Naive thymus-derived CD8-positive, alpha-beta T cell (primary cell): ENCODE data around the gene DLG2. TPM values are rescaled to one million over a fixed set of nuclear protein-coding genes. Genes with fewer than 3 reads are reported as not detected.

Source experiments
- ATAC-seq, 2 donors: fragments of 150-1000 bp; cut with Tn5 transposase in 1 of 2; sonication (Bioruptor Pico), chemical (Tn5 transposase) in 1 of 2; 1 replicate in 1 of 2; 2 replicates in 1 of 2; pipeline ENCODE4 v1.10.0; 2021; ENCODE audit warnings: mild to moderate bottlenecking in 2 of 2, moderate library complexity in 2 of 2
- POLR2A ChIA-PET: fragments of 350-600 bp; sonication (Branson Sonifier 250); formaldehyde crosslinking; loops from one replicate; lab custom pipeline; 2021; ENCODE audit warnings: antibody characterized with exemption; lab: Charles Lee
- DNase-seq, 10 donors: peaks; one replicate each; pipeline versions ENCODE4 v3.0.0 to v3.0.0-alpha.2; 2020 to 2022
- H3K27ac Mint-ChIP-seq, 10 donors: one replicate each; pipeline ENCODE4 v1.8.0; 2020 to 2022; ENCODE audit warnings: mild to moderate bottlenecking in 10 of 10, mixed read lengths in 10 of 10, moderate library complexity in 4 of 10, inconsistent platforms in 1 of 10
- H3K27me3 Mint-ChIP-seq, 5 donors: one replicate each; pipeline ENCODE4 v1.8.0; 2021 to 2022; ENCODE audit warnings: mixed read lengths in 5 of 5
- H3K36me3 Mint-ChIP-seq, 3 donors: one replicate each; pipeline ENCODE4 v1.8.0; 2020 to 2022; ENCODE audit warnings: mixed read lengths in 3 of 3, mild to moderate bottlenecking in 2 of 3, inconsistent platforms in 1 of 3
- H3K4me1 Mint-ChIP-seq, 4 donors: one replicate each; pipeline ENCODE4 v1.8.0; 2021 to 2022; ENCODE audit warnings: mixed read lengths in 4 of 4
- H3K4me3 Mint-ChIP-seq, 10 donors: one replicate each; pipeline ENCODE4 v1.8.0; 2020 to 2022; ENCODE audit warnings: mild to moderate bottlenecking in 10 of 10, mixed read lengths in 10 of 10, moderate library complexity in 6 of 10, inconsistent platforms in 1 of 10
- H3K9me3 Mint-ChIP-seq, 9 donors: one replicate each; pipeline ENCODE4 v1.8.0; 2020 to 2022; ENCODE audit warnings: mixed read lengths in 9 of 9, mild to moderate bottlenecking in 3 of 9, inconsistent platforms in 1 of 9, moderate library complexity in 1 of 9
- polyA plus RNA-seq, 3 donors: library from polyadenylated mRNA; unstranded; fragments of 300-500 nt; fragmentation: Illumina TruSeq; gene quantifications; one replicate each; pipeline ENCODE4 v1.2.3, GENCODE V29; 2021
- total RNA-seq, 8 experiments: library from RNA in 2 of 8; stranded (reverse) in 2 of 8; gene quantifications; one replicate each; pipeline ENCODE4 v1.2.3 and lab custom pipeline; 2021 to 2026

Gene DLG2
- total and polyA plus RNA-seq, 5 experiments from 2014 or later, result 0.86 to 6.2 (median 2.5) TPM

- POLR2A ChIA-PET, result no interaction called here
- peaks cover 0 to 20% (median 6%) of the 10 kb centered on the region in 5 donors for H3K27me3 Mint-ChIP-seq
- H3K36me3 Mint-ChIP-seq, result no peaks in the 10 kb centered on the region
- H3K4me3 Mint-ChIP-seq, result no peak overlapping the region
- no peak overlapping the region for H3K27ac Mint-ChIP-seq
- no peaks in the 10 kb centered on the region for H3K4me1 Mint-ChIP-seq
- ATAC-seq (no peak), DNase-seq (no peak)
- H3K9me3 Mint-ChIP-seq, result peaks cover 0 to 3% (median 0%) of the 10 kb centered on the region in 9 donors
These were observed 2086.9 kb downstream of the DLG2 start for GRCh38 chr11:83540112-83540675.

- POLR2A ChIA-PET, result no interaction called here
- no peaks in the 10 kb centered on the region for H3K4me1 Mint-ChIP-seq
- no peak overlapping the region for H3K4me3 Mint-ChIP-seq
- no peaks in the 10 kb centered on the region for H3K36me3 Mint-ChIP-seq
- DNase-seq, result no peak
- ATAC-seq, result no peak
- H3K27me3 Mint-ChIP-seq, result peaks cover 6 to 16% (median 7%) of the 10 kb centered on the region in 5 donors
- no peak overlapping the region for H3K27ac Mint-ChIP-seq
- H3K9me3 Mint-ChIP-seq, result peaks cover 0 to 2% (median 0%) of the 10 kb centered on the region in 9 donors
These were observed 2088.9 kb downstream of the DLG2 start for GRCh38 chr11:83538286-83538685.

- Mint-ChIP-seq H3K27ac (no peak overlapping the region), H3K27me3 (peaks cover 5 to 24% (median 8%) of the 10 kb centered on the region in 5 donors), H3K4me1 (no peaks in the 10 kb centered on the region), H3K36me3 (no peaks in the 10 kb centered on the region), H3K9me3 (peaks cover 0 to 2% (median 0%) of the 10 kb centered on the region in 9 donors), H3K4me3 (no peak overlapping the region)
- ATAC-seq (no peak), DNase-seq (no peak)
- POLR2A ChIA-PET, result no interaction called here
These were observed 2090.0 kb downstream of the DLG2 start for GRCh38 chr11:83537131-83537610.

DNA sequence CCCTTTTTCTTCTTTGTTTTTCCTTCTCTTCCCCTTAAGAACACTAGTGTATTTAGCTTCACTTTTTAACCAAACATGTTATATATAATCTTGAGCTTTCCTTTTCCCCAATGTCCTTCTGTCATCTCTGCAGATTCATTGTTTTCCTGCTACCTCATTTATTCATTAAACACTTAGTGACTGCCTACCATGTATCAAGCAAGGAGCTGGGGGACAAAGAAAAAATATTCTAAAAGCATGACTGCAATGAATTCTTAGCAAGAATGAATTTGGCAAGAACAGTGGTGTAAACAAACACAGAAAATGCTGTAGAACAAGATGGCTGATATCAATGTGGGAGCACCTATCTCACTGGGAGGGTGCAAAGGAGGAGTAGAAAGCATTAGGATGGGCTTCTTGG is 2094.0 kb downstream of the DLG2 start:
- H3K4me1 Mint-ChIP-seq, result no peaks in the 10 kb centered on the region
- DNase-seq (no peak), ATAC-seq (no peak)
- H3K9me3 Mint-ChIP-seq, result peaks cover 0 to 4% (median 0%) of the 10 kb centered on the region in 9 donors
- no peak overlapping the region for H3K27ac Mint-ChIP-seq
- no peak overlapping the region for H3K4me3 Mint-ChIP-seq
- H3K27me3 Mint-ChIP-seq, result peaks cover 4 to 38% (median 10%) of the 10 kb centered on the region in 5 donors
- no peaks in the 10 kb centered on the region for H3K36me3 Mint-ChIP-seq
- POLR2A ChIA-PET, result no interaction called here

DNA sequence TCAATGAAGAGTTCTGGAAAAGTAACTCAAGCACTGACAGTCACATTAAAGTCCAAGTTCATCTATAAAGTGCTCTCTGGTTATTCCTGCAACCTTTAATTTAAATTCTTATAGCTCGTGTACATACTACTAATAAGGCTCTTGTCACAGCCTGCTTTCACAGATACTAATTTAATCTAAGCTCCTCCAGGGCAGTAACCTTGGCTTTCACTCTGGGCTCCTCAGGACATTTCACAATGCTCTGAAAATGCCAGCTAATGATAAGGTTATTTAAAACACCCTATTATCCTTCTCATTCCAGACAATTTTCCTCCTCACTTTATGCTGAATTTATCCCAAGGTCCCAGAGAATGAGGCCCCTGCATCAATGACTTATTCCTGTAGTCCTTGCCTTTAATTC is 2098.3 kb downstream of the DLG2 start:
- no peak overlapping the region for H3K4me3 Mint-ChIP-seq
- POLR2A ChIA-PET, result no interaction called here
- peaks cover 0 to 4% (median 0%) of the 10 kb centered on the region in 9 donors for H3K9me3 Mint-ChIP-seq
- peaks cover 3 to 55% (median 17%) of the 10 kb centered on the region in 5 donors for H3K27me3 Mint-ChIP-seq
- H3K27ac Mint-ChIP-seq, result no peak overlapping the region
- H3K4me1 Mint-ChIP-seq, result no peaks in the 10 kb centered on the region
- DNase-seq, result no peak
- H3K36me3 Mint-ChIP-seq, result no peaks in the 10 kb centered on the region
- no peak for ATAC-seq

- Mint-ChIP-seq H3K9me3 (peaks cover 0 to 4% (median 0%) of the 10 kb centered on the region in 9 donors), H3K4me3 (no peak overlapping the region), H3K27me3 (peaks cover 1 to 48% (median 15%) of the 10 kb centered on the region in 5 donors), H3K27ac (no peak overlapping the region), H3K4me1 (no peaks in the 10 kb centered on the region), H3K36me3 (no peaks in the 10 kb centered on the region)
- DNase-seq (no peak), ATAC-seq (no peak)
- POLR2A ChIA-PET, result no interaction called here
These were observed 2098.9 kb downstream of the DLG2 start for GRCh38 chr11:83528225-83528624.

DNA sequence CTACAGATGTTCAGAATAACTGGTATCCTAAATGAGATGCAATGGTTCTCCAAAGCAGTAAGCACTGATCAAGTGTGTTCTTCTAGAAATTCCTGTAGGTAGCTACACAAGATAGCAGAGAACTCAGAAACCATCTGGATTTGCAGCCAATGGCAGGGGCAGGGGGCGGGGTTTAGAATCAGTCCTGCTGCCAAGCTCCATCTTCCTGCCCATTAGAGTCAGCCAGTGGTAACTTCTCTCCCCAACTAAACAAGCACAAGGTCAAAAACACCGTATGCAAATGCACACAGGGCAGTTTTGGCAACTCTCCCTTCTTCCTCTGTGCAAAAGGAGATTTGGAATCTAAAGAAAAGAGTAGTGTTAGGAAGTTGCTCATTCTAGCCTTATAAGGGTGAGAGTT is 2103.5 kb downstream of the DLG2 start:
- Mint-ChIP-seq H3K27ac (no peak overlapping the region), H3K36me3 (peaks cover 0 to 5% (median 0%) of the 10 kb centered on the region in 3 donors), H3K4me3 (no peak overlapping the region), H3K9me3 (peaks cover 0 to 5% (median 0%) of the 10 kb centered on the region in 9 donors), H3K4me1 (peaks cover 0 to 2% (median 0%) of the 10 kb centered on the region in 4 donors), H3K27me3 (peaks cover 2 to 25% (median 7%) of the 10 kb centered on the region in 5 donors)
- ATAC-seq (no peak), DNase-seq (no peak)
- POLR2A ChIA-PET, result no interaction called here

DNA sequence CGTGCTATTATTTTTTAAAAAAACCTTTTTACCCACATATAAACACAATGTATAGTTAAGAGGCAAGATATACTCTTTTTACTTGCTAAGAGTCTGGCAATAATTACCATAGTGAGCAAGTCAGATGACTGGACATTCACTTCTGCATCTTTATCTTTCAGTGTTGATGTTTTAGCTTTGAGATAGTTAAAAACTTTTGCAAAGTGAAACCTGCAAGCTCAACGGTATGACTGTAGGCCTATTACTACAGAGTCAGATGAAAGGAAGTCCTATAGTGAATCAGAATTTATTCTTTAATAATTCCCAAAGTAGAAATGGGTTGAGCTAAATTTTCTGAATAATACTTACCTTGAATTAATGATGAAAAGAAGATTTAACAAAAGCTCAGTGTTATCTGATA is 2104.2 kb downstream of the DLG2 start:
- DNase-seq (no peak), ATAC-seq (no peak)
- no peak overlapping the region for H3K4me3 Mint-ChIP-seq
- H3K27ac Mint-ChIP-seq, result no peak overlapping the region
- peaks cover 0 to 6% (median 0%) of the 10 kb centered on the region in 3 donors for H3K36me3 Mint-ChIP-seq
- H3K27me3 Mint-ChIP-seq, result peaks cover 2 to 20% (median 7%) of the 10 kb centered on the region in 5 donors
- POLR2A ChIA-PET, result no interaction called here
- peaks cover 0 to 2% (median 0%) of the 10 kb centered on the region in 4 donors for H3K4me1 Mint-ChIP-seq
- H3K9me3 Mint-ChIP-seq, result peaks cover 0 to 8% (median 0%) of the 10 kb centered on the region in 9 donors

DNA sequence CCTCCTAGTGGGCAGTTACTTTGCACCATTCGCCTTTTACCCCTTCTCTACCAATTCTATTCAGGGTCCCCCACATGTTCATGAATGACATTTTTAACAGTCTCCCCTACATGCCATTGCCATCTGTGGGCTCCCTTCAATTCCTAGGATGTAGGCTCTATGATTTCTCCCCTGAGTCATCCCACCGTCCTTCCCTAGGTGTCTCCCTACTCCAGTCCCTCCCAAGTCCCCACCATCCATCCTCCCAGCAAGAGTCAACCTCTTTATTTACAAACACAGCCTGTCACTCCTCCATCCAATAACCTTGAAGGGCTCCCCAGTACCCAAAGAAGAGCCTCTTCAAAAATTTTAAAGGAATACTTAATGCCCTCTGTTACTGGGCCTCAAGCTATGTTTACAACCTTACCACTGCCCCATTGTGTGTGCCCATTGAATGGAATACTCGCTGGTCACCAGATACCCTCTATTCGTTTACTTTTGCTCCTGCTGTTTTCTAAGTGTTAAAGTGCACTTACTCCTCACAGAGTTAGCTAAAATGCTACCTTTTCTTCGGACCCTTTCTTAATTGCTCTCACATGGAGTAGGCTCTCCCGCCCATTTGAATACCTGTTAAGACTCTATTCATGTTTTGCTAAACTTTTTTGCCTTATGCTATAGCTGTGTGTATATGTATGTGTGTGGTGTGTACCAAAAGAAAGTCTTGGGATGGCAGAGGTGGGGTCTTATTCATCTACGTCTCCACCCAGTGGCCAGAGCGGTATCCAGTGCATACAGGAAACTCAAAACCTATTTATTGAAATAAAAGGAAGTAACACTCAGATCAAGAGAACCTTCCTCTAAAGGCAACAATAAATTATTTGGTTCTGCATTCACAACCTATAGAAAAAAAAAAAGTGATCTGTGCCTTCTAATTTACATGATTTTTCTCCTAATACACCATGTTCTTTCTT is 2105.2 kb downstream of the DLG2 start:
- Mint-ChIP-seq H3K9me3 (peaks cover 0 to 12% (median 4%) of the 10 kb centered on the region in 9 donors), H3K4me3 (no peak overlapping the region), H3K27ac (no peak overlapping the region), H3K27me3 (peaks cover 2 to 23% (median 7%) of the 10 kb centered on the region in 5 donors), H3K36me3 (peaks cover 0 to 10% (median 0%) of the 10 kb centered on the region in 3 donors), H3K4me1 (peaks cover 0 to 2% (median 0%) of the 10 kb centered on the region in 4 donors)
- ATAC-seq (no peak), DNase-seq (no peak)
- POLR2A ChIA-PET, result no interaction called here

- Mint-ChIP-seq H3K27me3 (peaks cover 0 to 23% (median 3%) of the 10 kb centered on the region in 5 donors), H3K4me3 (no peak overlapping the region), H3K4me1 (peaks cover 0 to 2% (median 0%) of the 10 kb centered on the region in 4 donors), H3K9me3 (peaks cover 0 to 18% (median 9%) of the 10 kb centered on the region in 9 donors), H3K27ac (no peak overlapping the region), H3K36me3 (peaks cover 0 to 10% (median 0%) of the 10 kb centered on the region in 3 donors)
- POLR2A ChIA-PET, result no interaction called here
- DNase-seq (no peak), ATAC-seq (no peak)
These were observed 2106.3 kb downstream of the DLG2 start for GRCh38 chr11:83520849-83521248.

- DNase-seq (no peak), ATAC-seq (no peak)
- Mint-ChIP-seq H3K4me3 (no peak overlapping the region), H3K27ac (no peak overlapping the region), H3K36me3 (no peaks in the 10 kb centered on the region), H3K4me1 (no peaks in the 10 kb centered on the region), H3K27me3 (peaks cover 0 to 7% (median 0%) of the 10 kb centered on the region in 5 donors), H3K9me3 (peaks cover 0 to 29% (median 10%) of the 10 kb centered on the region in 9 donors)
- POLR2A ChIA-PET, result no interaction called here
These were observed 2115.5 kb downstream of the DLG2 start for GRCh38 chr11:83511646-83512045.

DNA sequence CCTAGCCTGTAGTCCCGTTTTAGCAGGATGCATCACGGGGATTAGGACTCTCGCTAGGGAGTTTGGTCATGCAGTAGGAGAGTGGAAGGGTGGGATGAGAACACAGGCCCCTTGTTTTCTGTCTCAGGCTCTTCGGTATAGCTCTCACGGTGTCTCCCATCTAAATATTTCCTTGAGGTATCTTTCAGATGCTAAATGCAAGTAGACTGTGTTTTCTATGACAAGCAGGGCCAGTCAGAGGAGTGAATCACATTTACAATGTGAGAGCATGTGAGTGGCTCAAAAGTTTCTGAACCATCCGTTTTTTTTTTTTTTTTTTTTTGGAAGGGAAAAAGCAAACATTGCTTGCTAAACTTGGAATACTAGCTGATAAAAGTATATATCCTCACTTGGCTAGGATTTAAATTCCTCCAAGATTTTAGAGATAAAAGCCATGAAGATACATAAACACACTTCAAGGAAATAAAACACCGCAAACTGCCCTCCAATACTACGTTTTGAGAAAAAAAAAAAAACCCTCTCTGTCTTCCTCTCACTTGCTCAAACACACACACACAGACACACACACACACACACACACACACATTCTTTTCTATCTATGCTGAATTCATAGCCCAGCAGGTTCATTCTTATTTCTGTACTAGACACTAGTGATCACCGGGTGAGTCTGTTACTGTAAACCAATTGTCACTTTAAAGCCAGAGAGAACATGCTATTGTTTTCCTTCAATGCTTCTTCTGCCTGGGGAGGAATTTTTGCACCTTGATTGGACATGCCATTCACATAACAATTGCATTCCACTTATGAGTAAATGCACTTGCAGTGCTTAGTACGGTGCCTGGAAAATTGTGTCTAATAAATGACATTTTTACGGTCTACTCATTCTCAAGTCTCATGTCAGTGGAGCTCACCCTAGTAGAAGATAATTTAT is 2116.3 kb downstream of the DLG2 start:
- no peak overlapping the region for H3K27ac Mint-ChIP-seq
- H3K27me3 Mint-ChIP-seq, result peaks cover 0 to 4% (median 0%) of the 10 kb centered on the region in 5 donors
- no peaks in the 10 kb centered on the region for H3K4me1 Mint-ChIP-seq
- peaks cover 0 to 21% (median 5%) of the 10 kb centered on the region in 9 donors for H3K9me3 Mint-ChIP-seq
- H3K36me3 Mint-ChIP-seq, result no peaks in the 10 kb centered on the region
- no peak overlapping the region for H3K4me3 Mint-ChIP-seq
- no peak for DNase-seq
- no peak for ATAC-seq
- POLR2A ChIA-PET, result no interaction called here
